ENCODE data around the gene MEF2A.

DNA sequence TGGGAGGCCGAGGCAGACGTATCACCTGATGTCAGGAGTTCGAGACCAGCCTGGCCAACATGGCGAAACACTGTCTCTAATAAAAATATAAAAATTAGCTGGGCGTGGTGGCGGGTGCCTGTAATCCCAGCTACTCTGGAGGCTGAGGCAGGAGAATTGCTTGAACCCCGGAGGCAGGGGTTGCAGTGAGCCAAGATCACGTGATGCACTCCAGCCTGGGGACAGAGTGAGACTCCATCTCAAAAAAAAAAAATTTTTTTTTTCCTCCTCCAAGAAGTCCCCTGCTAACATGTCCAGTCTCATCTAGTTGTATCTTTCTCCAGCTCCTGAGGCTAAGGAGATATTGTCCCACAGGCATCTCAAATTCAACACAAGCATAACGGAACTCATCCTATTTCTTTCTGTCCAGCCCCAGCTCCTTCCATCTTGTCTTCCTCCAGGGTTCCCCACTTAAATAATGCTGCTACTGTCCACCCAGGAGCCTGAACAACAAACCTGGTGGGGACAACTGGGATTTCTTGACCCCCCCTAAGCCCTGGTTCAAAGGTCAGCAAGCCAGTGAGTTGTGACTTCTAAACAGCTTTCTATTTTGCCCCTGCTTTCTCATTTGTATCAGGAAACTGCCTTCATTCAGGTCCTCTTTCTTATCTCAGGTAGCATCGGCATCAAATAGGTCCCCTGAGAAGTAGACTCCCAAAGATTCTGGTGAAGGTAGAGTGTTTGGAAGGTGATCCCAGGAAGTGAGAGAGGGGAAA, 4.1 kb upstream of the MEF2A start:
- TF ChIP-seq, protein P1, sequence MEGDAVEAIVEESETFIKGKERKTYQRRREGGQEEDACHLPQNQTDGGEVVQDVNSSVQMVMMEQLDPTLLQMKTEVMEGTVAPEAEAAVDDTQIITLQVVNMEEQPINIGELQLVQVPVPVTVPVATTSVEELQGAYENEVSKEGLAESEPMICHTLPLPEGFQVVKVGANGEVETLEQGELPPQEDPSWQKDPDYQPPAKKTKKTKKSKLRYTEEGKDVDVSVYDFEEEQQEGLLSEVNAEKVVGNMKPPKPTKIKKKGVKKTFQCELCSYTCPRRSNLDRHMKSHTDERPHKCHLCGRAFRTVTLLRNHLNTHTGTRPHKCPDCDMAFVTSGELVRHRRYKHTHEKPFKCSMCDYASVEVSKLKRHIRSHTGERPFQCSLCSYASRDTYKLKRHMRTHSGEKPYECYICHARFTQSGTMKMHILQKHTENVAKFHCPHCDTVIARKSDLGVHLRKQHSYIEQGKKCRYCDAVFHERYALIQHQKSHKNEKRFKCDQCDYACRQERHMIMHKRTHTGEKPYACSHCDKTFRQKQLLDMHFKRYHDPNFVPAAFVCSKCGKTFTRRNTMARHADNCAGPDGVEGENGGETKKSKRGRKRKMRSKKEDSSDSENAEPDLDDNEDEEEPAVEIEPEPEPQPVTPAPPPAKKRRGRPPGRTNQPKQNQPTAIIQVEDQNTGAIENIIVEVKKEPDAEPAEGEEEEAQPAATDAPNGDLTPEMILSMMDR (IDR thresholded peaks at IDR 0.05): no peak
- no peak for TF ChIP-seq EZH2 (IDR thresholded peaks at IDR 0.05)
- TF ChIP-seq EZH2phosphoT487 (IDR thresholded peaks at IDR 0.05): no peak
